GM12878 (cell line): ENCODE measurements around the gene CPVL.

ENCODE experiments used
- CHD2 ChIP-seq: IDR thresholded peaks from 2 replicates; pipeline ENCODE4 v1.6.1; 2011; ENCODE audit warnings: low read depth, low read length, improper control_type of control experiment, borderline replicate concordance
- EZH2 ChIP-seq: IDR thresholded peaks from 2 replicates; pipeline ENCODE4 v1.6.1; 2012; ENCODE audit warnings: low read depth, mild to moderate bottlenecking, control low read depth, inconsistent platforms, low read length, borderline replicate concordance; ENCODE audit not compliant: control insufficient read depth
- GABPA ChIP-seq: IDR thresholded peaks from 2 replicates; pipeline ENCODE4 v1.6.1; 2014; ENCODE audit warnings: antibody characterized with exemption, low read depth, mild to moderate bottlenecking, inconsistent platforms
- MTA2 ChIP-seq: fragments of 450-650 bp; IDR thresholded peaks from 2 replicates; pipeline ENCODE4 v1.6.1; 2016; ENCODE audit warnings: low read depth, mild to moderate bottlenecking, moderate library complexity
- POLR2AphosphoS5 ChIP-seq: IDR thresholded peaks from 2 replicates; pipeline ENCODE4 v1.6.1; 2011; ENCODE audit warnings: mild to moderate bottlenecking, low read length, inconsistent platforms
- SUZ12 ChIP-seq: fragments of 200-600 bp; sonication (generic); IDR thresholded peaks from one replicate; pipeline ENCODE4 v1.6.1; 2018; ENCODE audit warnings: antibody characterized with exemption, mild to moderate bottlenecking; ENCODE audit not compliant: unreplicated experiment
- TAF1 ChIP-seq: IDR thresholded peaks from 2 replicates; pipeline ENCODE4 v1.6.1; 2011; ENCODE audit warnings: mild to moderate bottlenecking, low read depth, low read length, borderline replicate concordance
- USF1 ChIP-seq: IDR thresholded peaks from 2 replicates; pipeline ENCODE4 v1.6.1; 2011; ENCODE audit warnings: borderline replicate concordance, low read depth, mild to moderate bottlenecking, moderate library complexity, mixed read lengths, low read length; ENCODE audit not compliant: insufficient read depth; ENCODE audit errors: extremely low read length
- ZNF274 ChIP-seq: IDR thresholded peaks from one replicate; pipeline ENCODE4 v1.8.0; 2011; ENCODE audit not compliant: insufficient read length, insufficient read depth
- TF ChIP-seq, protein P1 (sequence below), 3 experiments: IDR thresholded peaks in 2 of 3; conservative IDR thresholded peaks in 1 of 3; 2 replicates each; pipeline ENCODE4 v1.5.1; 2011; ENCODE audit warnings: low read depth in 3 of 3, low read length in 3 of 3, mild to moderate bottlenecking in 3 of 3, control low read depth in 2 of 3, moderate library complexity in 2 of 3, inconsistent platforms in 1 of 3, mixed read lengths in 1 of 3; ENCODE audit not compliant: control insufficient read depth in 2 of 3, insufficient read depth in 1 of 3; ENCODE audit errors: extremely low read depth in 1 of 3
- TF ChIP-seq, protein P2 (sequence below): IDR thresholded peaks from 2 replicates; pipeline ENCODE4 v1.6.1; 2011; ENCODE audit warnings: low read depth, low read length, improper control_type of control experiment, borderline replicate concordance

DNA sequence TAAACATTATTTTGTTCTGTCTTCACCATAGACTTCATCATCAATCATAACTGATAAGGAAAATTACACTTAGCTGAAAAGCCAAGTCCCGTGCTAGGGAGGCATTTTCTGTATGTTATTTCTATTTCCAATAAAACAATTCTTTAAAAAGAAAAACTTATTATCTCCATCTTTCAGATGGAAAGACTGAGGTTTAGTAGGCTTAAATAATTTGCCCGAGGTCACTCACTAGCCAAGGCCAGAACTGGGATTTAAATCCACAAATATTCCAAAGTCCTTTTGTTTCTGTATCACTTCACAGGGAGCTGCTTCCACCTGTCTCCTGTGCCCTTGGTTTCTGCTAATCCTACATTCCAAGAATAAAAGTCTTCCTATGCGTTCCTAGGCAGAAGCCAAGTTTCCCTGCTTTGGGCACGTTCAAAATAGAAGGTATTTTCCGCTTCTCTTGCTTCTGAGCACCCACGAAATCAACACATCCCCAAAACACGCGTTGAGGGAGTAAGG lies 732 bp downstream of the CPVL start:
- TF ChIP-seq TAF1 (no peak), EZH2 (no peak), POLR2AphosphoS5 (no peak), CHD2 (no peak), USF1 (no peak), SUZ12 (no peak), ZNF274 (no peak), MTA2 (no peak), GABPA (no peak)
- TF ChIP-seq, protein P1, sequence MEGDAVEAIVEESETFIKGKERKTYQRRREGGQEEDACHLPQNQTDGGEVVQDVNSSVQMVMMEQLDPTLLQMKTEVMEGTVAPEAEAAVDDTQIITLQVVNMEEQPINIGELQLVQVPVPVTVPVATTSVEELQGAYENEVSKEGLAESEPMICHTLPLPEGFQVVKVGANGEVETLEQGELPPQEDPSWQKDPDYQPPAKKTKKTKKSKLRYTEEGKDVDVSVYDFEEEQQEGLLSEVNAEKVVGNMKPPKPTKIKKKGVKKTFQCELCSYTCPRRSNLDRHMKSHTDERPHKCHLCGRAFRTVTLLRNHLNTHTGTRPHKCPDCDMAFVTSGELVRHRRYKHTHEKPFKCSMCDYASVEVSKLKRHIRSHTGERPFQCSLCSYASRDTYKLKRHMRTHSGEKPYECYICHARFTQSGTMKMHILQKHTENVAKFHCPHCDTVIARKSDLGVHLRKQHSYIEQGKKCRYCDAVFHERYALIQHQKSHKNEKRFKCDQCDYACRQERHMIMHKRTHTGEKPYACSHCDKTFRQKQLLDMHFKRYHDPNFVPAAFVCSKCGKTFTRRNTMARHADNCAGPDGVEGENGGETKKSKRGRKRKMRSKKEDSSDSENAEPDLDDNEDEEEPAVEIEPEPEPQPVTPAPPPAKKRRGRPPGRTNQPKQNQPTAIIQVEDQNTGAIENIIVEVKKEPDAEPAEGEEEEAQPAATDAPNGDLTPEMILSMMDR (IDR thresholded peaks at IDR 0.05 in 2 of 3, conservative IDR thresholded peaks at IDR 0.05 in 1 of 3; ENCODE audit: control insufficient read depth in 2 of 3, extremely low read depth in 1 of 3, insufficient read depth in 1 of 3, low read depth in 3 of 3, low read length in 3 of 3): no peak
- TF ChIP-seq, protein P2, sequence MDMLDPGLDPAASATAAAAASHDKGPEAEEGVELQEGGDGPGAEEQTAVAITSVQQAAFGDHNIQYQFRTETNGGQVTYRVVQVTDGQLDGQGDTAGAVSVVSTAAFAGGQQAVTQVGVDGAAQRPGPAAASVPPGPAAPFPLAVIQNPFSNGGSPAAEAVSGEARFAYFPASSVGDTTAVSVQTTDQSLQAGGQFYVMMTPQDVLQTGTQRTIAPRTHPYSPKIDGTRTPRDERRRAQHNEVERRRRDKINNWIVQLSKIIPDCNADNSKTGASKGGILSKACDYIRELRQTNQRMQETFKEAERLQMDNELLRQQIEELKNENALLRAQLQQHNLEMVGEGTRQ: no peak
